ENCODE data around the gene BEST4.
A peak's percentile ranks its signal among the peaks of the same experiment; 100 is the strongest.
"Not testable (repeated sequence)": the region's sequence is repeated elsewhere in the genome, so short reads cannot be mapped to it uniquely, and the experiment has no call there.

Gene BEST4

GRCh38 chr1:44811234-44811633, 23.3 kb upstream of the BEST4 start:
- no peaks in the 10 kb centered on the region for H3K27me3 Mint-ChIP-seq (ENCODE audit: low read depth)
- peaks cover 64% of the 10 kb centered on the region for H3K4me1 Mint-ChIP-seq
- peaks cover 28% of the 10 kb centered on the region for H3K36me3 Mint-ChIP-seq (ENCODE audit: low read depth)
- TF ChIP-seq, protein P1, sequence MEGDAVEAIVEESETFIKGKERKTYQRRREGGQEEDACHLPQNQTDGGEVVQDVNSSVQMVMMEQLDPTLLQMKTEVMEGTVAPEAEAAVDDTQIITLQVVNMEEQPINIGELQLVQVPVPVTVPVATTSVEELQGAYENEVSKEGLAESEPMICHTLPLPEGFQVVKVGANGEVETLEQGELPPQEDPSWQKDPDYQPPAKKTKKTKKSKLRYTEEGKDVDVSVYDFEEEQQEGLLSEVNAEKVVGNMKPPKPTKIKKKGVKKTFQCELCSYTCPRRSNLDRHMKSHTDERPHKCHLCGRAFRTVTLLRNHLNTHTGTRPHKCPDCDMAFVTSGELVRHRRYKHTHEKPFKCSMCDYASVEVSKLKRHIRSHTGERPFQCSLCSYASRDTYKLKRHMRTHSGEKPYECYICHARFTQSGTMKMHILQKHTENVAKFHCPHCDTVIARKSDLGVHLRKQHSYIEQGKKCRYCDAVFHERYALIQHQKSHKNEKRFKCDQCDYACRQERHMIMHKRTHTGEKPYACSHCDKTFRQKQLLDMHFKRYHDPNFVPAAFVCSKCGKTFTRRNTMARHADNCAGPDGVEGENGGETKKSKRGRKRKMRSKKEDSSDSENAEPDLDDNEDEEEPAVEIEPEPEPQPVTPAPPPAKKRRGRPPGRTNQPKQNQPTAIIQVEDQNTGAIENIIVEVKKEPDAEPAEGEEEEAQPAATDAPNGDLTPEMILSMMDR (IDR thresholded peaks at IDR 0.05; ENCODE audit: unreplicated experiment in 3 of 3): no peak
- H3K4me3 Mint-ChIP-seq: peak overlapping the region; percentile 14 to 39 (median 35)
- no peaks in the 10 kb centered on the region for H3K9me3 Mint-ChIP-seq
- H3K27ac Mint-ChIP-seq: peak overlapping the region; percentile 88 to 99 (median 99)

GRCh38 chr1:44810762-44811105, 22.8 kb upstream of the BEST4 start:
- H3K9me3 Mint-ChIP-seq; H3K27me3 Mint-ChIP-seq (ENCODE audit: low read depth): not testable (repeated sequence)
- peaks cover 27% of the 10 kb centered on the region for H3K36me3 Mint-ChIP-seq (ENCODE audit: low read depth)
- H3K27ac Mint-ChIP-seq: peak overlapping the region; percentile 99
- peak overlapping the region; percentile 13 to 50 (median 46) for H3K4me3 Mint-ChIP-seq
- peaks cover 64% of the 10 kb centered on the region for H3K4me1 Mint-ChIP-seq

GRCh38 chr1:44810101-44810761, 22.3 kb upstream of the BEST4 start:
- H3K4me3 Mint-ChIP-seq: peak overlapping the region; percentile 13 to 86 (median 81)
- H3K4me1 Mint-ChIP-seq: peaks cover 61% of the 10 kb centered on the region
- TF ChIP-seq, protein P1 (IDR thresholded peaks at IDR 0.05; ENCODE audit: unreplicated experiment in 3 of 3): no peak
- peak overlapping the region; percentile 99 for H3K27ac Mint-ChIP-seq
- peaks cover 23% of the 10 kb centered on the region for H3K36me3 Mint-ChIP-seq (ENCODE audit: low read depth)
- no peaks in the 10 kb centered on the region for H3K27me3 Mint-ChIP-seq (ENCODE audit: low read depth)
- no peaks in the 10 kb centered on the region for H3K9me3 Mint-ChIP-seq

DNA sequence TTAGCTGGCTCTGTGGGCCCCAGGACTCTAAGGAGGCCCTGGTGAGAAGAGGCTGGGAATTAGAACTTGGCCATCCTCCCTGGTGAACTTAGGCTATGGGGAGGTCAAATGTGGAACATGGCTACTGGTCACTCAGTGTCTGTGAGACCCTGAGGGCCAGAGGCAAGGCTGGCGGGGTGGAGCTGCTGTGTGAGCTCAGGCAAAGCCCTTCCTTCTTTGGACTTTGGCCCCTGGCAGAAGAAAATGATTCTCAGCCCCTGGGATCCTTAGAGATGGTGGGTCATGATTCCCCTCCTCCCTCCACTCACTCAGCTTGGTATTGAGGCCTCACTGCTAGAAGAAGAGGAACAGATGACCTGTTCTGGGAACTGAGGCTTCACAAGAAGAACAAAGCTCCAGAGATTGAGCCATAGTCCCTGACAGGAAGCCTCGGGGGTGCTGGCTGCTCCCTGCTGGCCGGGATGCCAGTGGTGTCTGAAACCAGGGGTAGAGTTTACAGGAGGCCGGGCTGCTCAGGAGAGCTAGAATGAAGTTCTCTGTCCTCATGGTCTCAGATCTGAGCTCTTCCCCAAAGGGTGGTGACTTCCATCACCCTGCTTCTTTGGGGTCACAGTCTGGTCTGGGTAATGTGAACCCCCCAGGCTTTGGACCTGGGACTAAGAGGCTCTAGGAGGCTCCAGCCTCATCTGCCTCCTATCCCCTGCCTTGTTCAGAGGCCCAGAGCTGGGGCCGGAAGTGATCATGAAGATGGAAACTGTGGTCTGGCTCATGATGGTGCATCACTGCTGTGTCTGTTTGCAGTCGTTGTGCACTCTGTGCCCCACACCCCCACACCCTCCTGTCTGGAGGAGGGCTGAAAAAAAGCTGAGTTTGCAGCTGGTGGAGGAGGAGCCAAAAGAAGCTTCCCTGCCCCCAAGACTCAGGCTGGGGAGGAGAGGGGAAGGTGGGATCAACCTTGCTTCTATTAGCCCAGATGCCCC, 21.3 kb upstream of the BEST4 start:
- H3K9me3 Mint-ChIP-seq: no peaks in the 10 kb centered on the region
- peak overlapping the region; percentile 81 to 86 (median 81) for H3K4me3 Mint-ChIP-seq
- peaks cover 56% of the 10 kb centered on the region for H3K4me1 Mint-ChIP-seq
- H3K27me3 Mint-ChIP-seq (ENCODE audit: low read depth): no peaks in the 10 kb centered on the region
- H3K27ac Mint-ChIP-seq: peak overlapping the region; percentile 99
- TF ChIP-seq, protein P1 (IDR thresholded peaks at IDR 0.05; ENCODE audit: unreplicated experiment in 3 of 3): no peak
- H3K36me3 Mint-ChIP-seq (ENCODE audit: low read depth): peaks cover 20% of the 10 kb centered on the region

GRCh38 chr1:44808063-44808937, 20.3 kb upstream of the BEST4 start, which contains the start of gene BTBD19:
Gene BTBD19 (plus strand): TSS chr1:44808523. CDS start chr1:44808821, 298 bp downstream.
- no peaks in the 10 kb centered on the region for H3K27me3 Mint-ChIP-seq (ENCODE audit: low read depth)
- no peaks in the 10 kb centered on the region for H3K9me3 Mint-ChIP-seq
- H3K36me3 Mint-ChIP-seq (ENCODE audit: low read depth): peaks cover 16% of the 10 kb centered on the region
- peak within 1 kb of the TSS; percentile 81 to 86 (median 81) for H3K4me3 Mint-ChIP-seq
- TF ChIP-seq, protein P1 (IDR thresholded peaks at IDR 0.05; ENCODE audit: unreplicated experiment in 3 of 3): no peak
- H3K4me1 Mint-ChIP-seq: peaks cover 54% of the 10 kb centered on the region
- peak within 1 kb of the TSS; percentile 99 for H3K27ac Mint-ChIP-seq

Data from nephron (organoid).